ENCODE data around the gene IFITM2. TPM values are rescaled to one million over a fixed set of nuclear protein-coding genes. Genes with fewer than 3 reads are reported as not detected.
"Not testable (repeated sequence)": the region's sequence is repeated elsewhere in the genome, so short reads cannot be mapped to it uniquely, and the experiment has no call there.

Gene IFITM2
- total RNA-seq, 1 donor from 2014 or later = 607 TPM

DNA sequence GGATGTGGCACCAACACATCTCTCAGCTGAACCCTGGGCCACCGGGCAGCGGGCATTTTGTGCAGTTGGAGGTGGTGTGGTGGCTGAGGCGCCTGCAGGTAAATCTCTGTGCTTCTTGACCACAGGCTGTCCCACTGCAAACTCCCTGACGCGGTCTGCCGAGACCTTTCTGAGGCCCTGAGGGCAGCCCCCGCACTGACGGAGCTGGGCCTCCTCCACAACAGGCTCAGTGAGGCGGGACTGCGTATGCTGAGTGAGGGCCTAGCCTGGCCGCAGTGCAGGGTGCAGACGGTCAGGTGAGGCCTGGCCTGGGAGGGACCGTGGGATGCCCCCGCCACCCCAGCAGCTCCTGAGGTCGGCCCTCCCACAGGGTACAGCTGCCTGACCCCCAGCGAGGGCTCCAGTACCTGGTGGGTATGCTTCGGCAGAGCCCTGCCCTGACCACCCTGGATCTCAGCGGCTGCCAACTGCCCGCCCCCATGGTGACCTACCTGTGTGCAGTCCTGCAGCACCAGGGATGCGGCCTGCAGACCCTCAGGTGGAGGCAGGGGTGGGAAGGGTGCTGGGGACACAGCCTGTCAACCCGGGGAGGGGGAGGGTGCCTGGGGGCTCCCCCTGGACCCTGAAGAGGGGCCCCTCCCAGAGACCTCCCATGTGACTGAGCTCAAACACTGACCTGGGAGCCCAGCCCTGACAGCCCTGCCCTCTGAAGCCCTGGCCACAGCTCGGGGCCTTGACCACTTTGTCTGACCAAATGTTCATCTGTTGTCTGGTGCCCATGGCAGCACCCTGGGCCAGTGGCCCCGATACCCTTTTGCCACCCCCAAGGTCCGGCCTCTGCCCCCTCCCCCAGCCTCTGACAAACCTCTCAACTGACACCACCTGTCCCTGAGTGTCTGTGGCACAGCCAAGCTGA lies 23.3 kb upstream of the IFITM2 start:
- intact Hi-C loops (cut with DNase I) = no loop called here
- Histone ChIP-seq H3K4me3 (no peak overlapping the region), H3K27ac (no peak overlapping the region), H3K9me3 (no peaks in the 10 kb centered on the region), H3K27me3 (ENCODE audit: low read depth) (peaks cover 55% of the 10 kb centered on the region), H3K36me3 (no peaks in the 10 kb centered on the region), H3K4me1 (peaks cover 36% of the 10 kb centered on the region)
- TF ChIP-seq, protein P1, sequence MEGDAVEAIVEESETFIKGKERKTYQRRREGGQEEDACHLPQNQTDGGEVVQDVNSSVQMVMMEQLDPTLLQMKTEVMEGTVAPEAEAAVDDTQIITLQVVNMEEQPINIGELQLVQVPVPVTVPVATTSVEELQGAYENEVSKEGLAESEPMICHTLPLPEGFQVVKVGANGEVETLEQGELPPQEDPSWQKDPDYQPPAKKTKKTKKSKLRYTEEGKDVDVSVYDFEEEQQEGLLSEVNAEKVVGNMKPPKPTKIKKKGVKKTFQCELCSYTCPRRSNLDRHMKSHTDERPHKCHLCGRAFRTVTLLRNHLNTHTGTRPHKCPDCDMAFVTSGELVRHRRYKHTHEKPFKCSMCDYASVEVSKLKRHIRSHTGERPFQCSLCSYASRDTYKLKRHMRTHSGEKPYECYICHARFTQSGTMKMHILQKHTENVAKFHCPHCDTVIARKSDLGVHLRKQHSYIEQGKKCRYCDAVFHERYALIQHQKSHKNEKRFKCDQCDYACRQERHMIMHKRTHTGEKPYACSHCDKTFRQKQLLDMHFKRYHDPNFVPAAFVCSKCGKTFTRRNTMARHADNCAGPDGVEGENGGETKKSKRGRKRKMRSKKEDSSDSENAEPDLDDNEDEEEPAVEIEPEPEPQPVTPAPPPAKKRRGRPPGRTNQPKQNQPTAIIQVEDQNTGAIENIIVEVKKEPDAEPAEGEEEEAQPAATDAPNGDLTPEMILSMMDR (IDR thresholded peaks at IDR 0.05) = no peak
- ATAC-seq = no peak
- no peak for DNase-seq

DNA sequence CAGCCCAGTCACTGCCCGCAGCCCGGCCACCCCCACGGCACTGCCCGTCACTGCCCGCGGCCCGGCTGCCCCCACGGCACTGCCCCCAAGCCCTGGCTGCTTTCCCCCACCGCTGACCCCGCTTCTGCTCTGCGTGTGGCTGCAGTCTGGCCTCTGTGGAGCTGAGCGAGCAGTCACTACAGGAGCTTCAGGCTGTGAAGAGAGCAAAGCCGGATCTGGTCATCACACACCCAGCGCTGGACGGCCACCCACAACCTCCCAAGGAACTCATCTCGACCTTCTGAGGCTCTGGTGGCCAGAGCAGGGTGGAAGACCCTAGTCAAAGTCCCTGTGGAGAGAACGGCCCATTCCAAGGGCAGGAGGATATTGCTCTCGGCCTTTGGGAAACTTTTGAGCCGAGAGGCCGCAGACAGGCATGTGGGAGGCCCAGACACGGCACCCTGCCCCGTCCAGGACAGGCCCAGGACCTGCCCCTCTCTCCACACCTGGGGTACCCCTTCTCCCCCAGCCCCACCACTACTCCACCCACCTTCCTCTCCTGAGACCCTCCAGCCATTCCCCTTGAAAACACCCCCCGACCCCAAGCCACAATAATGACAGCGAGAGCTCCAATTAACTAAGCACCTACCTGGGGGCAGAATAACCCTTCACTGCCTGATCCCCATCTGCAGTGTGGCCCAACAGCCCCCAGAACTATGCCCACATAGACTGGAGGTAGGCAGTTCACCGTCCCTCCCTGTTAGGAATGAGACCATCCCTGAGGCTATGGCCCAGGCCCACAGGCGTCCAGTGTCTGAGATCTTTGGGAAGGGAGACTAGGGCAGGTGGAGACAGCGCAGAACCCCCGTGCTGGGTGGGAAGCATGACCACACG lies 22.4 kb upstream of the IFITM2 start:
- no peaks in the 10 kb centered on the region for H3K9me3 ChIP-seq
- no peaks in the 10 kb centered on the region for H3K36me3 ChIP-seq
- no peak overlapping the region for H3K4me3 ChIP-seq
- intact Hi-C loops (cut with DNase I) = no loop called here
- peaks cover 36% of the 10 kb centered on the region for H3K4me1 ChIP-seq
- no peak for ATAC-seq
- TF ChIP-seq, protein P1 (IDR thresholded peaks at IDR 0.05) = no peak
- H3K27ac ChIP-seq = no peak overlapping the region
- peaks cover 46% of the 10 kb centered on the region for H3K27me3 ChIP-seq (ENCODE audit: low read depth)
- DNase-seq = no peak

DNA sequence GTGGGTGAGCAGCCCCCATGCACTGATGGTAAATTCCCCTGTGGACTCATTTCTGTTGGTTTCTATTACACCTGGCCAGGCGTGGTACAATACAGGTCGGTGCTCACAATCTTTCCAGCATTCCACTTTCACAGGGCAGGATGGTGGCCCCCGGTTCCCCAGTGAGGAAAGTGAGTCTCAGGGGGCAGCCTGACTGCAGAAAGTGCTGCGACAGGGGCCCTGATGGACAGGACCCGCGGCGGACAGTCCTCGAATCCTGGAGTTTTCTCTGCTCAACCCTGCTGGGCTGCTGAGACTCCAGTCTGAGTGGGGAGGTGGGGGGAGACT lies 21.8 kb upstream of the IFITM2 start:
- TF ChIP-seq, protein P1 (IDR thresholded peaks at IDR 0.05) = no peak
- Histone ChIP-seq H3K27me3 (ENCODE audit: low read depth) (peaks cover 40% of the 10 kb centered on the region), H3K4me3 (no peak overlapping the region), H3K27ac (no peak overlapping the region), H3K9me3 (no peaks in the 10 kb centered on the region), H3K36me3 (no peaks in the 10 kb centered on the region), H3K4me1 (peaks cover 34% of the 10 kb centered on the region)
- no peak for DNase-seq
- intact Hi-C loops (cut with DNase I) = no loop called here
- ATAC-seq = no peak

- H3K4me3 ChIP-seq = peak overlapping the region; percentile 77
- DNase-seq = peak; percentile 59
- peaks cover 26% of the 10 kb centered on the region for H3K27me3 ChIP-seq (ENCODE audit: low read depth)
- ATAC-seq; H3K9me3 ChIP-seq; H3K27ac ChIP-seq; H3K36me3 ChIP-seq; intact Hi-C loops (cut with DNase I): not testable (repeated sequence)
- H3K4me1 ChIP-seq = peaks cover 21% of the 10 kb centered on the region
Observed at GRCh38 chr11:286977-287820, 20.4 kb upstream of the IFITM2 start.

DNA sequence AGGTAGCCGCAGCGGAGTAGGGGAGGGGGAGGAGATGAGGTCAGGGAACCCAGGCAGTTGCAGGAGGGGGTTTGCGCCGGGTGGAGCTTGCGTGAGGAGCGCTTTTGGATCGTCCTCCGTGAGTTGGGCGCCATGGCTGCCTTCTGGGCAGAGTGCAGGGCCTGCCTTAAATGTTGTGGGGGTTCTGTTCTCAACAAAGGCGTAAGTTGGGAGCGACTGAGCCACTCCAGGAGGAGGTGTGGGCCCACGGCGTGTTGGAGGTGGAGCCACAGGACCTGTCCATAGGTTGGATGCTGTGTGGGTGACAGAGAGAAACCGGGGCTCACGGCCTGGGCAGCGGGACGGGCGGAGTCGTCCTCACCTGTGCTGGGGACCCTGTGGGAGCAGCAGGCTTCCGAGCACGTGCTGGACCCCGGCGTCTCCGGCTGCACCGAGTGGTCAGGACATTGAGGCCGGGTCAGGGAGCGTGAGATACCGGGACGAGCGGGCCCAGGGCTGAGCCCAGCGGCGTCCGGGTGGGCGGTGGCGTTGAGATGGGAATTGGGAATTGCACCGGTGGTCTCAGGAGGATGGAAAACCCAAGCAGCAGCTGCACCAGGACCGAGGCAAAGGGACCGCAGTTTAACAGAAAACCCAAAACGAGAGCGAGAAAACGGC lies 19.7 kb upstream of the IFITM2 start:
- H3K36me3 ChIP-seq = peaks cover 9% of the 10 kb centered on the region
- H3K4me3 ChIP-seq = peak overlapping the region; percentile 77
- intact Hi-C loops (cut with DNase I) = no loop called here
- H3K27me3 ChIP-seq (ENCODE audit: low read depth) = peaks cover 19% of the 10 kb centered on the region
- TF ChIP-seq, protein P1 (IDR thresholded peaks at IDR 0.05) = no peak
- ATAC-seq = peak; percentile 22 to 23
- no peaks in the 10 kb centered on the region for H3K9me3 ChIP-seq
- peaks cover 21% of the 10 kb centered on the region for H3K4me1 ChIP-seq
- peak overlapping the region; percentile 78 for H3K27ac ChIP-seq
- DNase-seq = peak; percentile 66

Data from lower lobe of right lung (tissue), 2 donors.